Fibroblast of lung (primary cell): Measurements from ENCODE around the gene GHRL.

Experiments
- CTCF ChIP-seq, 2 donors: IDR thresholded peaks in 1 of 2; conservative IDR thresholded peaks in 1 of 2; 1 replicate in 1 of 2; 2 replicates in 1 of 2; pipeline ENCODE4 v1.5.1; 2011 to 2012; ENCODE audit warnings: low read length in 2 of 2, control low read depth in 1 of 2, inconsistent platforms in 1 of 2, low read depth in 1 of 2, mild to moderate bottlenecking in 1 of 2
- EZH2 ChIP-seq: IDR thresholded peaks from 2 replicates; pipeline ENCODE4 v1.5.1; 2012; ENCODE audit warnings: low read length, control low read depth, mild to moderate bottlenecking; ENCODE audit errors: missing control alignments

GRCh38 chr3:10249833-10250232, 42.9 kb downstream of the GHRL start:
- TF ChIP-seq EZH2 (no peak), CTCF (conservative IDR thresholded peaks at IDR 0.05 in 1 of 2, IDR thresholded peaks at IDR 0.05 in 1 of 2; ENCODE audit: low read depth in 1 of 2, low read length in 2 of 2) (no peak)
